HepG2 (cell line): ENCODE measurements around the gene PTPRU. TPM values are rescaled to one million over a fixed set of nuclear protein-coding genes. Genes with fewer than 3 reads are reported as not detected.

Experiments
- ATAC-seq: fragments of 200-7000 bp; cut with Tn5 transposase; 3 replicates; pipeline ENCODE4 v1.9.1; 2020; ENCODE audit warnings: mild to moderate bottlenecking, moderate library complexity
- BruUV-seq: library from RNA; stranded (reverse); fragments of 400-500 nt; replicated peaks from 2 replicates; lab custom pipeline; 2021; lab: Mats Ljungman, UMichigan
- CTCF ChIA-PET: fragments of 300-600 bp; formaldehyde crosslinking; extraction: SDS; loops from one replicate; lab custom pipeline; 2021; ENCODE audit warnings: low total read pairs, inconsistent platforms, low intra/inter-chr PET ratio; lab: Yijun Ruan, JAX
- POLR2A ChIA-PET: fragments of 350-600 bp; sonication (Branson Sonifier 250); formaldehyde crosslinking; loops from one replicate; lab custom pipeline; 2020; ENCODE audit warnings: antibody characterized with exemption, inconsistent platforms; lab: Yijun Ruan, JAX
- DNase-seq: peaks from one replicate; pipeline ENCODE4 v3.0.0-alpha.2; 2015; ENCODE audit warnings: low spot score
- FAIRE-seq: peaks from 3 replicates; lab custom pipeline; 2011; peaks lifted over from hg19 to GRCh38; lab: Jason Lieb, UNC
- H2AFZ ChIP-seq: one replicate; pipeline ENCODE4 v1.6.1; 2011; ENCODE audit warnings: low read length, inconsistent platforms
- H3K27ac ChIP-seq: fragments of 300-600 bp; 3 replicates; pipeline ENCODE4 v1.8.0; 2011; ENCODE audit warnings: mixed run types, mild to moderate bottlenecking, mixed read lengths, low read length, inconsistent platforms; ENCODE audit not compliant: insufficient read depth; ENCODE audit errors: extremely low read length
- H3K27me3 ChIP-seq, 2 experiments: fragments of 200-600 bp in 1 of 2; 2 replicates in 1 of 2; 3 replicates in 1 of 2; pipeline versions ENCODE4 v1.6.0 to v1.8.0; 2011; ENCODE audit warnings: low read length in 2 of 2, mild to moderate bottlenecking in 2 of 2, moderate library complexity in 2 of 2, inconsistent platforms in 1 of 2; ENCODE audit not compliant: insufficient read depth in 2 of 2, control insufficient read depth in 1 of 2
- H3K36me3 ChIP-seq, 2 experiments: fragments of 200-600 bp in 1 of 2; replicated peaks in 1 of 2; 2 replicates in 1 of 2; 3 replicates in 1 of 2; pipeline versions ENCODE4 v1.5.1 to v1.8.0; 2011; ENCODE audit warnings: low read length in 2 of 2, inconsistent platforms in 1 of 2; ENCODE audit not compliant: insufficient read depth in 2 of 2, control insufficient read depth in 1 of 2
- H3K4me1 ChIP-seq: 2 replicates; pipeline ENCODE4 v1.5.1; 2012; ENCODE audit warnings: low read length, inconsistent platforms; ENCODE audit not compliant: insufficient read depth
- H3K4me2 ChIP-seq: 2 replicates; pipeline ENCODE4 v1.6.0; 2011; ENCODE audit warnings: low read depth, low read length, inconsistent platforms
- H3K4me3 ChIP-seq, 3 experiments: fragments of 200-600 bp in 1 of 3; sonication (generic), shearing (Covaris generic) in 1 of 3; replicated peaks in 1 of 3; 2 replicates each; pipeline ENCODE4 v1.5.1; 2011 to 2016; ENCODE audit warnings: low read length in 3 of 3, inconsistent platforms in 2 of 3, low read depth in 2 of 3, mild to moderate bottlenecking in 2 of 3, control low read depth in 1 of 3, mixed read lengths in 1 of 3; ENCODE audit not compliant: insufficient read depth in 1 of 3
- H3K79me2 ChIP-seq: one replicate; pipeline ENCODE4 v1.6.1; 2011; ENCODE audit warnings: low read length, inconsistent platforms; ENCODE audit not compliant: insufficient read depth
- H3K9ac ChIP-seq: 2 replicates; pipeline ENCODE4 v1.6.0; 2011; ENCODE audit warnings: mild to moderate bottlenecking, low read depth, low read length, inconsistent platforms; ENCODE audit not compliant: insufficient read depth
- H3K9me3 ChIP-seq: 2 replicates; pipeline ENCODE4 v1.5.1; 2012; ENCODE audit warnings: mild to moderate bottlenecking, low read length
- H4K20me1 ChIP-seq: 2 replicates; pipeline ENCODE4 v1.6.0; 2011; ENCODE audit warnings: inconsistent platforms, mild to moderate bottlenecking, low read length, moderate library complexity; ENCODE audit not compliant: insufficient read depth
- CREB1 ChIP-seq, 2 experiments: fragments of 450-650 bp in 1 of 2; IDR thresholded peaks; 2 replicates each; pipeline ENCODE4 v1.6.1; 2016 to 2017; ENCODE audit warnings: control low read depth in 1 of 2, mild to moderate bottlenecking in 1 of 2, missing compliant biosample characterization in 1 of 2, missing genetic modification characterization in 1 of 2
- HMGA1 ChIP-seq: sonication (generic); formaldehyde crosslinking; conservative IDR thresholded peaks from 2 replicates; pipeline ENCODE4 v1.4.0; 2020; ENCODE audit warnings: missing genetic modification reagents
- MAFF ChIP-seq: IDR thresholded peaks from 2 replicates; pipeline ENCODE4 v1.6.1; 2011; ENCODE audit warnings: low read depth, low read length, improper control_type of control experiment
- MATR3 ChIP-seq: sonication (generic); formaldehyde crosslinking; IDR thresholded peaks from 2 replicates; pipeline ENCODE4 v1.4.0; 2020; ENCODE audit warnings: missing genetic modification reagents
- NFAT5 ChIP-seq: sonication (generic); formaldehyde crosslinking; IDR thresholded peaks from 2 replicates; pipeline ENCODE4 v1.4.0; 2020; ENCODE audit warnings: missing genetic modification reagents
- PAX8 ChIP-seq: sonication (generic); formaldehyde crosslinking; IDR thresholded peaks from 2 replicates; pipeline ENCODE4 v1.8.0; 2022; ENCODE audit warnings: mild to moderate bottlenecking, missing genetic modification reagents, borderline replicate concordance
- ZFP36 ChIP-seq: fragments of 150-350 bp; IDR thresholded peaks from 2 replicates; pipeline ENCODE4 v1.6.1; 2018; ENCODE audit warnings: borderline replicate concordance, low read length, low read depth; ENCODE audit not compliant: partially characterized antibody
- ZNF17 ChIP-seq: sonication (generic); formaldehyde crosslinking; IDR thresholded peaks from 2 replicates; pipeline ENCODE4 v1.5.0; 2020; ENCODE audit warnings: mild to moderate bottlenecking, missing genetic modification reagents
- WGBS: methylation state at CpG from one replicate; pipeline ENCODE4 v1.1.6; 2017; ENCODE audit warnings: low lambda C conversion rate; 5-methylcytosine and 5-hydroxymethylcytosine counted together
- in situ Hi-C: cut with HindIII; loops from 2 replicates; pipeline ENCODE4 v1.10.0; 2017; ENCODE audit warnings: low pct_unique_long_range_greater_than_20kb; ENCODE audit not compliant: extremely low pct_ligation_motif_present
- intact Hi-C: fragments of 100-400 bp; cut with micrococcal nuclease; formaldehyde crosslinking; loops from one replicate; pipeline ENCODE4 v1.10.0; 2022; ENCODE audit not compliant: unreplicated experiment
- polyA plus RNA-seq, 8 experiments: library from polyadenylated mRNA; depleted of rRNA in 3 of 8; stranded (reverse) in 7 of 8; unstranded in 1 of 8; fragments of >200 nt; fragmentation: Illumina TruSeq in 4 of 8; extraction: Trizol in 4 of 8; gene quantifications; 2 replicates each; pipeline versions ENCODE4 v1.2.1 to v1.2.3, GENCODE V29; 2011 to 2016; ENCODE audit warnings: low read depth in 4 of 8, missing spikeins in 1 of 8, mixed read lengths in 1 of 8; ENCODE audit not compliant: insufficient read depth in 1 of 8
- total RNA-seq, 5 experiments: library from RNA; depleted of rRNA; stranded (reverse); fragments of >200 nt; fragmentation: Illumina TruSeq; extraction: Trizol; gene quantifications; 2 replicates each; pipeline ENCODE4 v1.2.3, GENCODE V29; 2016; ENCODE audit warnings: low read depth in 1 of 5

The PTPRU gene
- total and polyA plus RNA-seq, 2 of the 13 experiments (the other 11 are each of a cell fraction or from before 2014, with no cell fraction given), result 21.6 to 22.3 TPM

GRCh38 chr1:29251164-29252124 lies 15.1 kb downstream of the PTPRU start:
- BruUV-seq, result no TSS peak
- no peak for FAIRE-seq
- in situ Hi-C loops, result no loop called here

DNA sequence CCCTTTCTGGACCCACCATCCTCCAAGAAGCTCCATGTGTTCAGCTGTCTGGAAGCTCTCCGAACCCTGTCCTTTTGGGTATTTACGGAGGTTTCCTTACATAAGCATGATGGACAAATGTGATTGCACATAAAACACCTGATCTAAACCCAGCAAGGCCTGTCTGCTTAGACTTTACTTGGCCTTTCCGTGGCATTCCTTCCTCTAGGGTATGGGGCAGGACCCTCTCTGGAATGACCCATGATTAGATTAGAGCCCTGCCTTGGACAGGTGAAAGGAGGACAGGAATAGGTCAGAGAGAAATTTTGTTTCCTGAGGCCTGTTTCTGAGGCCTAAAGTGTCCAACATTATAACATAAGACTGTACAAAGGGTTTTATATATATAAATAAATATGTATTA lies 16.9 kb downstream of the PTPRU start:
- Histone ChIP-seq H3K4me1 (peaks cover 9% of the 10 kb centered on the region), H3K27me3 (no peaks in the 10 kb centered on the region), H3K4me2 (no peak overlapping the region)
- ATAC-seq, result no peak
- TF ChIP-seq MAFF (no peak), ZNF17 (CRISPR knock-in tag) (no peak), CREB1 (IDR thresholded peaks at IDR 0.05) (no peak), CREB1 (CRISPR knock-in tag; IDR thresholded peaks at IDR 0.05) (no peak), NFAT5 (CRISPR knock-in tag) (no peak), MATR3 (CRISPR knock-in tag) (no peak), PAX8 (CRISPR knock-in tag) (no peak)
- TF ChIP-seq, all 625 proteins: peak for 0
- H3K36me3 ChIP-seq, result 0 out of 5 replicates have a peak, but pooled peaks cover 2 to 3% of the 10 kb centered on the region in 2 experiments
- H3K9ac ChIP-seq, result no peak overlapping the region
- H2AFZ ChIP-seq, result no peak overlapping the region
- intact Hi-C loops, result no loop called here
- H3K27ac ChIP-seq, result no peak overlapping the region
- no peak for FAIRE-seq
- no TSS peak for BruUV-seq
- ChIA-PET CTCF (no interaction called here), POLR2A (no interaction called here)
- H4K20me1 ChIP-seq, result peaks cover 20% of the 10 kb centered on the region
- H3K9me3 ChIP-seq, result no peaks in the 10 kb centered on the region
- peaks cover 3% of the 10 kb centered on the region for H3K79me2 ChIP-seq
- H3K4me3 ChIP-seq, result no peak overlapping the region
- no peak for DNase-seq
- WGBS, result 91% methylated on average over 3 of the region's 3 CpGs
- in situ Hi-C loops, result no loop called here

More at GRCh38 chr1:29251164-29252124, 15.1 kb downstream of the PTPRU start:
- TF ChIP-seq HMGA1 (CRISPR knock-in tag), result no peak
- TF ChIP-seq ZFP36, result peak; percentile 87
- Histone ChIP-seq H4K20me1 (peaks cover 22% of the 10 kb centered on the region), H3K79me2 (peaks cover 11% of the 10 kb centered on the region), H3K4me3 (no peak overlapping the region), H3K36me3 (0 out of 5 replicates have a peak, but pooled peaks cover 2 to 3% of the 10 kb centered on the region in 2 experiments), H3K27ac (no peak overlapping the region), H3K4me1 (peaks cover 25% of the 10 kb centered on the region), H3K4me2 (no peak overlapping the region), H3K9me3 (no peaks in the 10 kb centered on the region), H3K27me3 (no peaks in the 10 kb centered on the region), H3K9ac (no peak overlapping the region), H2AFZ (no peak overlapping the region)
- WGBS, result 96% methylated on average over 7 of the region's 8 CpGs
- DNase-seq (no peak), ATAC-seq (no peak)
- ChIA-PET CTCF (no interaction called here), POLR2A (no interaction called here)
- intact Hi-C loops, result no loop called here
